Activated naive CD4-positive, alpha-beta T cell treated with anti-CD3 and anti-CD28 coated beads, Interleukin-2, amount 50 U/mL, for 72 hours (primary cell): Measurements from ENCODE around the gene UTF1. TPM values are rescaled to one million over a fixed set of nuclear protein-coding genes. Genes with fewer than 3 reads are reported as not detected.
"Not testable (repeated sequence)": the region's sequence is repeated elsewhere in the genome, so short reads cannot be mapped to it uniquely, and the experiment has no call there.

ENCODE experiments used
- ATAC-seq, 2 donors: fragments of 150-1000 bp; cut with Tn5 transposase; 2 replicates each; pipeline ENCODE4 v1.10.0; 2021; ENCODE audit warnings: mild to moderate bottlenecking in 2 of 2, moderate library complexity in 2 of 2
- DNase-seq, 2 donors: peaks; one replicate each; pipeline ENCODE4 v3.0.0; 2021 to 2022; ENCODE audit warnings: low spot score in 2 of 2
- H3K27ac Mint-ChIP-seq, 2 donors: one replicate each; pipeline ENCODE4 v1.8.0; 2022; ENCODE audit warnings: mild to moderate bottlenecking in 2 of 2, mixed read lengths in 2 of 2
- H3K36me3 Mint-ChIP-seq, 2 donors: one replicate each; pipeline ENCODE4 v1.8.0; 2022; ENCODE audit warnings: mixed read lengths in 2 of 2
- H3K9me3 Mint-ChIP-seq, 2 donors: one replicate each; pipeline ENCODE4 v1.8.0; 2022; ENCODE audit warnings: mixed read lengths in 2 of 2
- total RNA-seq, 2 donors: library from RNA; stranded (reverse); gene quantifications; one replicate each; pipeline ENCODE4 v1.2.3, GENCODE V29; 2022

The UTF1 gene
- total RNA-seq, 2 donors from 2014 or later, result not detected

DNA sequence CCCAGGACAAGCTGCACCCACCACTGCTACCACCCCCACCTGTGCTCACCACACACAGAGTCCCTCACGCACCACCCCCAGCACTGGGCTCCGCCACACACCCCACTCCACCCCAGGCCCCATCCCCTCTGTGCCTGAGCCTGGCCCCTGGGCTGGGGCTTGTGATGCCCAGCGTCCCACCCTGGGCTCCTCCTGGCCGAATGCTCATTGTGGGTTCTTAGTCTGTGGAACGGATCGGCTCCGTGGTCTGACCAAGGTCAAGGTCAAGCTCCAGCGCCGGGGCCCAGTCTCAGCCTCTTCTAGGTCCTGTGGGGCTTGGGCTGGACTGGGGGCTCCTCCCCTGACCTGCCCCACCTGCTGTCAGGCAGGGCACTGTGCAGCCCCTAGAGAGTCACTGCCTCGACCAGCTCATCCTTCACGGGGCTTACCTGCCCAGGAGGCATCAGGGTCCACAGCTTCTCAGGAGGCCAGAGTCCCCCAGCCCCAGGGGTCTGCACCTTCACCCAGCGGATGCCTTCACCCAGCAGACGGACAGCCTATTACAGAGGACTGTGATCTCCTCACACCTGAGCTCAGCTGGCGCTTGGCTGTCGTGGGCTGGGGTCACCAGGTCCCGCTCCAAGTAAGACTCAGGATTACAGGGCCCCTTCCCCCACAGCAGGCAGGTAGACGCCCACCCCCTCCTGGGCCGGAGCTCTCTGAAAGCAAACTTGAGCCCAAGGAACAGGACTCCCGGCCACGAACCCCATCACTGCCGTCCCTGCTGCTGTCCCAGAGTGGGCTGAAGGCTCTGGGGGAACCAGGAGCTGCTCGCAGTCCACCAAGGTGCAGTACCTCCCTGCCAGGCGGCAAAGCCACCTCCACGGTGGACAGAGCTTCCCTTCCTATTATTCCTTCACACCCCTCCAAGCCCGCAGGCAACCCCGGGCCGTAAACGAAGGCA lies 15.3 kb upstream of the UTF1 start:
- Mint-ChIP-seq H3K27ac (no peak overlapping the region), H3K9me3 (no peaks in the 10 kb centered on the region), H3K36me3 (no peaks in the 10 kb centered on the region)
- no peak for ATAC-seq
- no peak for DNase-seq

DNA sequence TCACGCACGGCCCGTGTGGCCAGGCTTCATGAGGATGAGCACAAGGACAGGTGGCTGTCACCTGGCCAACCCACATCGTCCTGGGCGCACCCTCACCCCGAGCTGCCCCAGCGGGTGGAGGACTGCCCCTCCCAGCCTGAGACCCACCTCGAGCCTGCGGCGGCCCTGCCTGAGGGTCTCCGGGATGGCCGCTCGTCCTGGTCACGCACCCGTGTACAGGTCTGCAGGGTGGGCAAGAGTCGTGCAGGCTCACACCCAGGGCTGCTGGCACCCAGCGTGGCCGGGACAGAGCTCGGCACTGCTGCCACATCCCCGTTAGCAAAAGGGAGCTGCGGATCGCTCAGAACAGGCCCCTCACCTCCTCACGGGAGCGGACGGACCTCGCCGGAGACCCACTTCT lies 14.4 kb upstream of the UTF1 start:
- no peak overlapping the region for H3K27ac Mint-ChIP-seq
- no peak for ATAC-seq
- no peak for DNase-seq
- H3K9me3 Mint-ChIP-seq, result no peaks in the 10 kb centered on the region
- H3K36me3 Mint-ChIP-seq, result no peaks in the 10 kb centered on the region

DNA sequence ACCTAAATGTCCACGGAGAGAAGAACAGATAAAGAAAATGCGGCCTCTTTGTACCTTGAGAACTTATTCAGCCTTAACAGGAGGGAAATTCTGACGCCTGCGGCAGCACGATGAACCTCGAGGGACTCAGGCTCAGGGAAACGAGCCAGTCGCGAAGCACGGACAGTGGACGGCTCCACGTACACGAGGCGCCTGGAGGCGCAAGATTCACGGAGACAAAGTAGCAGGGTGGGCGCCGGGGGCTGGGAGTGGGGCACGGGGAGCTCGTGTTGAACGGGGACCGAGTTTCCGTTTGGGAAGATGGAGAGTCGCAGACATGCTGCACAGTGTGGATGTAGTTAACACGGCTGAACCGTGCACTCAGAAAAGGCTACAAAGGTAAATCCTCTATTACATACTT lies 13.2 kb upstream of the UTF1 start:
- no peak overlapping the region for H3K27ac Mint-ChIP-seq

DNA sequence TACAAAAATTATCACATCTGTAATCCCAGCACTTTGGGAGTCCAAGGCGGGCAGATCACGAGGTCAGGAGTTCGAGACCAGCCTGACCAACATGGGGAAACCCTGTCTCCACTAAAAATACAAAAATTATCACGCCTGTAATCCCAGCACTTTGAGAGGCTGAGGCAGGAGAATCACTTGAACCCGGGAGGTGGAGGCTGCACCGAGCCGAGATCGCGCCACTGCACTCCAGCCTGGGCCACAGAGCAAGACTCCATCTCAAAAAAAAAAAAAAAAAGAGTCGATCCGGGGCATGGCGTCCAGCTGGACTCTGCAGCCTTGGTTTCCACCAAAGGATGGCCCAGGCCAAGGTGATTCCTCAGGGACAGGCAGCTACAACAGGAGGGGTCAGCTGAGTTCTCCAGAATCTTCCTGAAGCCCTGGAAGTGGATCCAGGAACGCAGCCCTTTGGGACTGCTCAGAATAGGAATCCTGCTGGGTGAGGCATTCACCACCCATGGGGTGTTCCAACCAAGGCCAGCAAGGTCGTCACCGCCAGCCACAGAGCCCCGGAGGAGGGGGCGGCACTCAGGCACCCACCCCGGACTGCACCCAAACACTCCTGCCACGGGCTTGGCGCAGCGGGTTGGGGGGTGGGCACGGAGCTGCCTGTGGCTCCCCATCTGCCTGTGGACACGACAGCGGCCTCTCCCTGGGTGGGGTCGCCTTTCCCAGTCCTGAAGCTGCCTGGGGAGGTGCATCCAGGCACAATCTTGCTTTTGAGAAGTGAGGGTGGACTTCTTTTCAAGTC lies 12.0 kb upstream of the UTF1 start:
- no peaks in the 10 kb centered on the region for H3K36me3 Mint-ChIP-seq
- no peak overlapping the region for H3K27ac Mint-ChIP-seq
- ATAC-seq, result no peak
- DNase-seq, result no peak
- no peaks in the 10 kb centered on the region for H3K9me3 Mint-ChIP-seq

More for the DNA sequence above, 13.2 kb upstream of the UTF1 start:
- ATAC-seq, result no peak
- Mint-ChIP-seq H3K36me3 (no peaks in the 10 kb centered on the region), H3K9me3 (no peaks in the 10 kb centered on the region)
- no peak for DNase-seq

DNA sequence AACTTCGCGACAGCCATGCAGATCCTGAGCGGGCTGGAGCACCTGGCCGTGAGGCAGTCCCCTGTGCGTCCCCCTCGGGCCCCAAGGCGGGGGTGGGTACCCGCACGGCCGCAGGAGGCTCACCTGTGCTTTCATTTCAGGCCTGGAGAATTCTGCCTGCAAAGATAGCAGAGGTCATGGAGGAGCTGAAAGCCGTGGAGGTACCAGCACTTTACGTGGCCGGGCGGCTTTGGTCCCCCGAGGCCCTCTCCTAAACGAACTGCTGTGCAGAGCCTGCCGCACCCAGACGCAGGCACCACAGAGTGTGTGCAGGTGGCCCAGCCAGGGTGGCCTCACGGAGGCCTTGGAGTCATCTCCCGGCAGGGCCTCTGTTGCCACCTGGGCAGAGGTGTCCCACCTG lies 11.1 kb upstream of the UTF1 start:
- DNase-seq, result no peak
- ATAC-seq, result no peak
- H3K27ac Mint-ChIP-seq, result no peak overlapping the region
- no peaks in the 10 kb centered on the region for H3K9me3 Mint-ChIP-seq
- no peaks in the 10 kb centered on the region for H3K36me3 Mint-ChIP-seq

DNA sequence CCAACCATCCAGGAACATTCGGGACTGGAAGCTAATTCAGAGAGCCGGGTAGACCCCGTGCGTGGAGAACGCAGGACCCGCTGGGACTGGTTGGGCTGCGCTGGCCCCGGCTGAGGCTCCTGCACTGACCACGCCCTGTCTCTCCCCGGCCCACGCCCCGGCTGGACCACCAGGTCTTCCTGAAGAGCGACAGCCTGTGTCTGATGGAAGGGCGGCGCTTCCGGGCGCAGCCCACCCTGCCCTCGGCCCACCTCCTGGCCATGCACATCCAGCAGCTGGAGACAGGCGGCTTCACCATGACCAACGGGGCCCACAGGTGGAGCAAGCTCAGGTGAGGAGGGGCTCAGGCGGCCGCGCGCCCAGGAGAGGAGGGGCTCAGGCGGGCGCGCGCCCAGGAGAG lies 10.2 kb upstream of the UTF1 start:
- Mint-ChIP-seq H3K36me3 (no peaks in the 10 kb centered on the region), H3K27ac (no peak overlapping the region), H3K9me3 (no peaks in the 10 kb centered on the region)
- DNase-seq (no peak), ATAC-seq (no peak)

DNA sequence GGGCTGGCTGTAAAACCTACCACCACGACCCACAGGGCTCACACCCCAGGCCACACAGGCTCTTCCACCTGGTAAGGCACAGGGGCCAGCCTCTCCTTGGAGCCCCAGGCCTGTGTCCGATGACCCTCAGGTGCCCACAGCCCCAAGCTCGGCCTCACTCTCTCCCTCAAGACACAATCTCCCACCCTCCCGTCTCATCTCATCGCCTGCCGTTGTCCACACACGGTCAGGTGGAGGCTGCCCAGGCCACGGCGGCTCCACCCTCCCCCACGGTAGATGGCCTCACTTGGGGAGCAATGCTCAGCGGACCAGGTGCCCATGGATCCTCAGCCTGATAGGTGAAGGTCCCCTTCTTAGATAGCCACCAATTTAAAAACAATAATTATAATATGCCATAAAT lies 8.7 kb upstream of the UTF1 start:
- ATAC-seq (no peak), DNase-seq (no peak)
- H3K36me3 Mint-ChIP-seq, result no peaks in the 10 kb centered on the region
- no peaks in the 10 kb centered on the region for H3K9me3 Mint-ChIP-seq
- no peak overlapping the region for H3K27ac Mint-ChIP-seq

DNA sequence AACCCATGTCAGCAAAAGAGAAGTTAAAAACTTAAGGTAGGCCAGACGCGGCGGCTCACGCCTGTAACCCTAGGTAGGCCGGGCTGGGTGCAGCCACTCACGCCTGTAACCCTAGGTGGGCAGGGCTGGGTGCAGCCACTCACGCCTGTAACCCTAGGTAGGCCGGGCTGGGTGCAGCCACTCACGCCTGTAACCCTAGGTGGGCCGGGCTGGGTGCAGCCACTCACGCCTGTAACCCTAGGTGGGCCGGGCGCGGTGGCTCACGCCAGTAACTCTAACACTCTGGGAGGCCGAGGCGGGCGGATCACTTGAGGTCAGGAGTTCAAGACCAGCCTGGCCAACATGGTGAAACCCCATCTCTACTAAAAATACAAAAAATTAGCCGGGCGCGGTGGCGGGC lies 8.3 kb upstream of the UTF1 start:
- DNase-seq, H3K27ac Mint-ChIP-seq, ATAC-seq, H3K9me3 Mint-ChIP-seq, H3K36me3 Mint-ChIP-seq: not testable (repeated sequence)

- ATAC-seq, result no peak
- Mint-ChIP-seq H3K36me3 (peaks cover 1 to 5% of the 10 kb centered on the region in 2 donors), H3K9me3 (no peaks in the 10 kb centered on the region), H3K27ac (peak overlapping the region in 1 of 2 donors; percentile 89)
- no peak for DNase-seq
Observed at GRCh38 chr10:133224076-133224475, 5.9 kb upstream of the UTF1 start.

DNA sequence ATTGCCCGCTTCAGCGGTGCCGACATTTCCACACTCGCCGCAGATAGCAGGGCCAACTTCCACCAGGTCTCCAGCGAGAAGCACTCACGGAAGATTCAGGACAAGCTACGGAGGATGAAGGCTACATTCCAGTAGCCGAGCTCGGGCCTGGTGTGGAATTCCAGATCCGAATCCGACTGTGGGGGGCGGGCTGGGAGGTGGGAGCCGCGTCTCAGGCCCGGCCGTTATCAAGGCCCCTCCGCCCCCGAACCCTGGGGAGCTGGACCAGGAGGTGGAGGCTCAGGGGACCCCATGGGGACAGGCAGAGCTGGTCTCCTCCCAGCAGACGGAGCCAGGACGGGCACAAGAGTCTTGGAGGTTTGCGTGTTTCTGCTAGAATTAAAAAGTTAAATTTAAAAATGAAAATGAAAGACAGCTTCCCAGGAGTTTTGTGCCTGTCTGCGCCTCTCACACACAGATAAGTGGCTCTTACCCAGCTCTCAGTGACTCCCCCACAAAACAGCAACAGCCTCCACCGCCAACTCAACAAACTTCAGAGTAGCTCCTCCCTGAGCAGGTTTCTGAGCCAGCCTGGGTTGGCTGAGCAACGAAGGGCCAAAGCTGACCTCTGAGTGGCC lies 5.2 kb upstream of the UTF1 start:
- ATAC-seq (no peak), DNase-seq (no peak)
- Mint-ChIP-seq H3K27ac (peak overlapping the region in 1 of 2 donors; percentile 89), H3K36me3 (peaks cover 5 to 8% of the 10 kb centered on the region in 2 donors), H3K9me3 (no peaks in the 10 kb centered on the region)

DNA sequence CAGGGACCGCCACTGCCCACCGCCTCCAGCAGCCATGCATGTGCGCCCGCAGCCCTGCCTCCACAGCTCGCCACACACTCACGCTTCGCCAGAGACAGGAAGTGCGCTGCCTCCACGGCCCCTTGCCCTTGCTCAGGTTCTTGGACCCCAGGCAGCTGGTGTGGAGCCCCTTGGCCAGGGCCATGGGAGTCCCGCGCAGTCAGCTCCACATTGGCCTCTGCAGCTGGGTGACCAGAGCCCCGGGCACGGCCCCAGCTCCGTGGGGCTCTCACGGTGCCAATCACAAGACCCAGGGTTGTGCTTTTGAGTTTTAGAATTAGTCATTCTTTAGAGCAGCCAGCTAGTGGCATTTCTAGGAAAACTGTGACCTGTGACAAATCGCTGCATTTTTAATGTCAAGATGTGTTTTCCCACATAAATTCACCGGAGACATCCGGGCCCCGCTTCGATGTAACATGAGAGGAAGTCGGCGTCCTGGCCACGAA lies 4.3 kb upstream of the UTF1 start:
- Mint-ChIP-seq H3K27ac (peak overlapping the region in 1 of 2 donors; percentile 89), H3K36me3 (peaks cover 5 to 8% of the 10 kb centered on the region in 2 donors), H3K9me3 (no peaks in the 10 kb centered on the region)
- DNase-seq (no peak), ATAC-seq (peak; percentile 58 to 88)

DNA sequence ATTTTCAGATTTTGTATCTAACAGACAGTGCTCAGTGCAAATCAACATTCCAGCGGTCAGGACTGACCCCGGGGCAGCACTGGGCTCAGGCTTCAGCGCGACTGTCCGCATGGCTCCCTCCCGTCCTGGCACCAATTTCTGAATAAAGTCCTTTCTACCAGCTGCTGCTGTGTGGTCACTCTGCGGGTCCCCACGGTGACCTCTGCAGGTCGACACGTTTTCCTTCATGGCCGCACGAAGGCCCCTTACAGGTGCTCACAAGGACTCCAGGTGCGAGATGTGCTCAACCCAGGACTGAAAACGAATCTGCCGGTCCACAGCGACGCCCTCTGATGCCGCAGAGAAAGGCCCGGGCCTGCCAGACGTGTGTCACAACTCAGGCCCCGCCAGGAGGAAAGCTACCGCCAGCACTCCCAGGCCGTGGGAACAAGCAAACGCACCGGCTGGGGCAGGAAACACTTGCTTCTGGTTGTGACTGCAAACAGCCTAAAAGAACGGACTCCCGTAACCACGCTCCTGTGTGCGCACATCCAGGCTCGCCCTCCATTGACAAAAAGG lies 3.7 kb upstream of the UTF1 start:
- H3K27ac Mint-ChIP-seq, result peak overlapping the region in 1 of 2 donors; percentile 89
- H3K9me3 Mint-ChIP-seq, result no peaks in the 10 kb centered on the region
- no peak for DNase-seq
- peak; percentile 59 to 70 for ATAC-seq
- peaks cover 5 to 8% of the 10 kb centered on the region in 2 donors for H3K36me3 Mint-ChIP-seq

- DNase-seq, result no peak
- no peaks in the 10 kb centered on the region for H3K9me3 Mint-ChIP-seq
- H3K27ac Mint-ChIP-seq, result no peak overlapping the region
- H3K36me3 Mint-ChIP-seq, result peaks cover 5 to 8% of the 10 kb centered on the region in 2 donors
- no peak for ATAC-seq
Observed at GRCh38 chr10:133227256-133227655, 2.8 kb upstream of the UTF1 start.

- peak overlapping the region in 1 of 2 donors; percentile 22 for H3K27ac Mint-ChIP-seq
- ATAC-seq (no peak), DNase-seq (no peak)
- no peaks in the 10 kb centered on the region for H3K9me3 Mint-ChIP-seq
- peaks cover 5 to 8% of the 10 kb centered on the region in 2 donors for H3K36me3 Mint-ChIP-seq
Observed at GRCh38 chr10:133229265-133230043, 563 bp upstream of the UTF1 start.

DNA sequence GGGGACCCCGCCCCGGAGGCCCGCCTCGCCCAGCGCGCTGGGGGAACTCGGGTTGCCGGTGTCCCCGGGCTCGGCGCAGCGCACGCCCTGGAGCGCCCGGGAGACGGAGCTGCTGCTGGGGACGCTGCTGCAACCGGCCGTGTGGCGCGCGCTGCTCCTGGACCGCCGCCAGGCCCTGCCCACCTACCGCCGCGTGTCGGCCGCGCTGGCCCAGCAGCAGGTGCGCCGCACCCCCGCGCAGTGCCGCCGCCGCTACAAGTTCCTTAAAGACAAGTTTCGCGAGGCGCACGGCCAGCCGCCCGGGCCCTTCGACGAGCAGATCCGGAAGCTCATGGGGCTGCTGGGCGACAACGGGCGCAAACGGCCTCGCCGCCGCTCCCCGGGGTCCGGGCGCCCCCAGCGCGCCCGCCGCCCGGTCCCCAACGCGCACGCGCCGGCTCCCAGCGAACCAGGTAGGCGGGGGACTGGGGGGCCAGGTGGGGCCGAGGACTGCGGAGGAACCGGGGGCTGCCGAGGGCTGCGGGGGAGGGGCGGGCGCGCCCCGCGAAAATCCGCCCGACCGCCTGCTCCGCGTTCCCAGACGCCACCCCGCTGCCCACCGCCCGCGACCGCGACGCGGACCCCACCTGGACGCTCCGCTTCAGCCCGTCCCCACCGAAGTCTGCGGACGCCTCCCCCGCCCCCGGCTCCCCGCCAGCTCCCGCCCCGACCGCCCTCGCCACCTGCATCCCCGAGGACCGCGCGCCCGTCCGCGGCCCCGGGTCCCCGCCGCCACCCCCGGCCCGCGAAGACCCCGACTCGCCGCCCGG lies 574 bp downstream of the UTF1 start:
- Mint-ChIP-seq H3K27ac (no peak overlapping the region), H3K36me3 (peaks cover 5 to 8% of the 10 kb centered on the region in 2 donors), H3K9me3 (no peaks in the 10 kb centered on the region)
- DNase-seq (no peak), ATAC-seq (no peak)
